PC-9 (cell line): Measurements from ENCODE around the gene DDX41. TPM values are rescaled to one million over a fixed set of nuclear protein-coding genes. Genes with fewer than 3 reads are reported as not detected.

Experiments
- BruUV-seq: library from RNA; stranded (reverse); fragments of 400-500 nt; replicated peaks from 2 replicates; lab custom pipeline; 2021; lab: Mats Ljungman, UMichigan
- CTCF ChIA-PET: fragments of 300-600 bp; sonication (Branson Sonifier 250); formaldehyde crosslinking; loops from one replicate; lab custom pipeline; 2022; ENCODE audit warnings: antibody characterized with exemption; lab: Charles Lee
- POLR2A ChIA-PET: fragments of 300-600 bp; sonication (Branson Sonifier 250); formaldehyde crosslinking; loops from one replicate; lab custom pipeline; 2022; ENCODE audit warnings: antibody characterized with exemption; ENCODE audit not compliant: unreplicated experiment; lab: Charles Lee
- DNase-seq, 2 experiments: peaks; one replicate each; pipeline versions ENCODE4 v3.0.0 to v3.0.0-alpha.2; 2015 to 2022; ENCODE audit warnings: mixed read lengths in 1 of 2
- H2AFZ ChIP-seq: fragments of 200-600 bp; sonication (generic); 2 replicates; pipeline ENCODE4 v1.8.1; 2017; ENCODE audit warnings: antibody characterized with exemption
- H3F3A ChIP-seq: fragments of 200-600 bp; sonication (generic); 2 replicates; pipeline ENCODE4 v1.8.1; 2017; ENCODE audit warnings: antibody characterized with exemption, mild to moderate bottlenecking, low read depth; ENCODE audit not compliant: insufficient read depth
- H3K27ac ChIP-seq: fragments of 200-600 bp; sonication (generic); 2 replicates; pipeline ENCODE4 v1.6.1; 2016; ENCODE audit warnings: mixed run types
- H3K27me3 ChIP-seq: fragments of 200-600 bp; sonication (generic); 2 replicates; pipeline ENCODE4 v1.6.1; 2016; ENCODE audit warnings: low read depth, mixed run types; ENCODE audit not compliant: insufficient read depth
- H3K36me3 ChIP-seq: fragments of 200-600 bp; sonication (generic); 2 replicates; pipeline ENCODE4 v1.6.1; 2016; ENCODE audit warnings: low read depth, mixed run types
- H3K4me1 ChIP-seq: fragments of 200-600 bp; sonication (generic); replicated peaks from 2 replicates; pipeline ENCODE4 v1.6.1; 2016; ENCODE audit warnings: mixed run types; ENCODE audit not compliant: insufficient read depth
- H3K4me2 ChIP-seq: fragments of 200-600 bp; sonication (generic); 2 replicates; pipeline ENCODE4 v1.6.1; 2017; ENCODE audit warnings: mixed run types
- H3K4me3 ChIP-seq: fragments of 200-600 bp; sonication (generic); 2 replicates; pipeline ENCODE4 v1.6.1; 2016; ENCODE audit warnings: mixed run types
- H3K79me2 ChIP-seq: fragments of 200-600 bp; sonication (generic); 2 replicates; pipeline ENCODE4 v1.6.1; 2017; ENCODE audit warnings: low read depth, mixed run types
- H3K9me2 ChIP-seq: fragments of 200-600 bp; sonication (generic); 2 replicates; pipeline ENCODE4 v1.8.1; 2017; ENCODE audit warnings: mild to moderate bottlenecking; ENCODE audit not compliant: insufficient read depth
- H3K9me3 ChIP-seq: fragments of 200-600 bp; sonication (generic); 2 replicates; pipeline ENCODE4 v1.8.1; 2016; ENCODE audit warnings: low read depth; ENCODE audit not compliant: insufficient read depth
- H4K20me1 ChIP-seq: fragments of 200-600 bp; sonication (generic); 2 replicates; pipeline ENCODE4 v1.8.1; 2017; ENCODE audit not compliant: insufficient read depth
- EZH2 ChIP-seq: fragments of 200-600 bp; sonication (generic); IDR thresholded peaks from 2 replicates; pipeline ENCODE4 v1.8.0; 2017; ENCODE audit warnings: antibody characterized with exemption, low read depth
- intact Hi-C: fragments of 100-400 bp; cut with micrococcal nuclease; formaldehyde crosslinking; loops from one replicate; pipeline ENCODE4 v1.10.0; 2022; ENCODE audit not compliant: unreplicated experiment
- total RNA-seq: library from RNA; stranded (reverse); gene quantifications from 2 replicates; pipeline ENCODE4 v1.2.3, GENCODE V29; 2021
- TF ChIP-seq, protein P1 (sequence below): fragments of 200-600 bp; sonication (generic); conservative IDR thresholded peaks from 2 replicates; pipeline ENCODE4 v1.6.1; 2017; ENCODE audit warnings: mixed run types, antibody characterized with exemption, mild to moderate bottlenecking, moderate library complexity

The DDX41 gene
- total RNA-seq, 1 experiment from 2014 or later = 93.1 TPM

- intact Hi-C loops = loop anchor here (2.0 kb wide), 1 partner anchor 15 kb away; no protein-coding TSS in a partner anchor
- ChIA-PET CTCF (interaction anchor here (0.7 to 1.1 kb wide), 3 partner anchors 14 to 29 kb away, joined by 3 read pairs; no protein-coding TSS in a partner anchor), POLR2A (interaction anchor here (0.5 to 2.1 kb wide), 4 partner anchors 16 to 26 kb away, joined by 3 to 6 read pairs (median 4); no protein-coding TSS in a partner anchor)
- no peaks in the 10 kb centered on the region for H3K9me3 ChIP-seq
- no peaks in the 10 kb centered on the region for H3K9me2 ChIP-seq
- peak overlapping the region; percentile 79 for H3K4me3 ChIP-seq
- BruUV-seq = TSS peak; percentile 55
- DNase-seq = no peak
- H3K4me2 ChIP-seq = peak overlapping the region; percentile 97
- no peaks in the 10 kb centered on the region for H3K27me3 ChIP-seq
- H4K20me1 ChIP-seq = peaks cover 24% of the 10 kb centered on the region
- H3K4me1 ChIP-seq = peaks cover 22% of the 10 kb centered on the region
- H3K36me3 ChIP-seq = no peaks in the 10 kb centered on the region
- H3K79me2 ChIP-seq = peaks cover 21% of the 10 kb centered on the region; the same call in 1 of the 2 replicates
- no peak overlapping the region for H2AFZ ChIP-seq
- no peak overlapping the region for H3K27ac ChIP-seq
- peaks cover 35% of the 10 kb centered on the region for H3F3A ChIP-seq
- TF ChIP-seq EZH2 = no peak
- TF ChIP-seq, protein P1, sequence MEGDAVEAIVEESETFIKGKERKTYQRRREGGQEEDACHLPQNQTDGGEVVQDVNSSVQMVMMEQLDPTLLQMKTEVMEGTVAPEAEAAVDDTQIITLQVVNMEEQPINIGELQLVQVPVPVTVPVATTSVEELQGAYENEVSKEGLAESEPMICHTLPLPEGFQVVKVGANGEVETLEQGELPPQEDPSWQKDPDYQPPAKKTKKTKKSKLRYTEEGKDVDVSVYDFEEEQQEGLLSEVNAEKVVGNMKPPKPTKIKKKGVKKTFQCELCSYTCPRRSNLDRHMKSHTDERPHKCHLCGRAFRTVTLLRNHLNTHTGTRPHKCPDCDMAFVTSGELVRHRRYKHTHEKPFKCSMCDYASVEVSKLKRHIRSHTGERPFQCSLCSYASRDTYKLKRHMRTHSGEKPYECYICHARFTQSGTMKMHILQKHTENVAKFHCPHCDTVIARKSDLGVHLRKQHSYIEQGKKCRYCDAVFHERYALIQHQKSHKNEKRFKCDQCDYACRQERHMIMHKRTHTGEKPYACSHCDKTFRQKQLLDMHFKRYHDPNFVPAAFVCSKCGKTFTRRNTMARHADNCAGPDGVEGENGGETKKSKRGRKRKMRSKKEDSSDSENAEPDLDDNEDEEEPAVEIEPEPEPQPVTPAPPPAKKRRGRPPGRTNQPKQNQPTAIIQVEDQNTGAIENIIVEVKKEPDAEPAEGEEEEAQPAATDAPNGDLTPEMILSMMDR = no peak
Observed at GRCh38 chr5:177471610-177472356, 45.0 kb downstream of the DDX41 start.

DNA sequence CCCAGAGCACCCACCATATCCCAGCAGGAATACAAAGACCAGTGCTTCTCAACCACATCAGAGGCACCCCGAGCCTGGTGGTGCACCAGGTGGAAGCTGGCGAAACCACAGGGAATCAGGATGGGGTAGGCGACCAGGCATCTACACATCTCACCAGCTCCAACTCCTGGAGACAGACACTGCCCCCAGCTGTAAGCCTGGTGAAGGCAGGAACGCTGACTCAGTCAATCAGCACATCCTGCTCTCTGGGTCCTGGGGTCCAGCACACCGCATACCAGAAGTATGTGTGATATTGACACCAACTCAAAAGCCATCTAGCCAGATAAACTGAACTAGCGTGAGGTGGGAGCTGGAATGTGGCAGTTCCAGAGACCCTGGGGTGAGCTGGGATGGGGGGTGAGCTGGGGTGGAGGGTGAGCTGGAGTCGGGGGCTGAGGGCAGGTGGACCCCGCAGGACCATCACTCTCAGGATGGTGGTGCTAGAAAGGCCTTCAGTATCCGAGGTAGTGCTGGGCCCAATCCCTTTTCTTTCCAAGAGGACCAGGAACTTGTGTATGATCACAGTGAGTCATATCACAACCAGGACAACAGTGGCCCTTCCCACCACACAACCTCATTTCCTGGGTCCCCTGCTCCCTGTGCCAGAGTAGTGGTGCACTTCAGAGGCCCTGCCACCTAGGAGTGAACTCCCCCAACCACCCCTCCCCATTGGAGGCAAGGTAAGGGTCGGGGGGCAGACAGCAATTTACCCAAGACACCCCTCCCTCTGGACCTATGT lies 45.8 kb downstream of the DDX41 start:
- peaks cover 22% of the 10 kb centered on the region for H3K4me1 ChIP-seq
- H3K79me2 ChIP-seq = peaks cover 21% of the 10 kb centered on the region; the same call in 1 of the 2 replicates
- no peaks in the 10 kb centered on the region for H3K9me3 ChIP-seq
- H3K27me3 ChIP-seq = no peaks in the 10 kb centered on the region
- H2AFZ ChIP-seq = no peak overlapping the region
- POLR2A ChIA-PET = interaction anchor here (0.5 to 2.1 kb wide), 2 partner anchors 23 to 25 kb away, joined by 3 to 6 read pairs; no protein-coding TSS in a partner anchor
- peaks cover 24% of the 10 kb centered on the region for H4K20me1 ChIP-seq
- no peak overlapping the region for H3K27ac ChIP-seq
- TF ChIP-seq, protein P1 = no peak
- TF ChIP-seq EZH2 = no peak
- no peak for DNase-seq
- TSS peak; percentile 27 for BruUV-seq
- peak overlapping the region; percentile 97 for H3K4me2 ChIP-seq
- H3F3A ChIP-seq = peaks cover 35% of the 10 kb centered on the region
- intact Hi-C loops = loop anchor here (2.0 kb wide), 1 partner anchor 14 kb away; no protein-coding TSS in a partner anchor
- no peaks in the 10 kb centered on the region for H3K36me3 ChIP-seq
- H3K4me3 ChIP-seq = no peak overlapping the region
- H3K9me2 ChIP-seq = no peaks in the 10 kb centered on the region
- CTCF ChIA-PET = interaction anchor here (0.7 to 1.1 kb wide), 2 partner anchors 14 to 29 kb away, joined by 3 read pairs; no protein-coding TSS in a partner anchor
